B cell (primary cell): ENCODE measurements around the gene SPEF1. TPM values are rescaled to one million over a fixed set of nuclear protein-coding genes. Genes with fewer than 3 reads are reported as not detected.
A peak's percentile ranks its signal among the peaks of the same experiment; 100 is the strongest.

Experiments
- ATAC-seq: fragments of 200-7000 bp; cut with Tn5 transposase; one replicate; pipeline ENCODE4 v1.10.0; 2021; ENCODE audit warnings: low read depth, mild to moderate bottlenecking, moderate number of reproducible peaks, moderate library complexity
- CTCF ChIA-PET: fragments of 350-600 bp; sonication (Branson Sonifier 250); formaldehyde crosslinking; loops from one replicate; lab custom pipeline; 2021; ENCODE audit warnings: antibody characterized with exemption, inconsistent platforms; lab: Charles Lee
- POLR2A ChIA-PET: fragments of 350-600 bp; sonication (Branson Sonifier 250); formaldehyde crosslinking; loops from one replicate; lab custom pipeline; 2021; ENCODE audit warnings: antibody characterized with exemption; lab: Charles Lee
- DNase-seq: peaks from one replicate; pipeline ENCODE4 v3.0.0; 2013
- H2AFZ ChIP-seq: 2 replicates; pipeline ENCODE4 v1.6.1; 2012; ENCODE audit warnings: mild to moderate bottlenecking, low read depth, low read length; ENCODE audit not compliant: insufficient read depth, poor library complexity, severe bottlenecking
- H3K27ac ChIP-seq, 2 donors: 1 replicate in 1 of 2; 2 replicates in 1 of 2; pipeline ENCODE4 v1.5.1; 2012 to 2013; ENCODE audit warnings: low read length in 2 of 2, mild to moderate bottlenecking in 2 of 2, moderate library complexity in 1 of 2
- H3K27me3 ChIP-seq, 4 experiments: fragments of 200-600 bp in 1 of 4; sonication (generic) in 1 of 4; replicated peaks in 1 of 4; 1 replicate in 2 of 4; 2 replicates in 2 of 4; pipeline versions ENCODE4 v1.6.1 to v1.7.0; 2013 to 2016; ENCODE audit warnings: low read length in 3 of 4, mild to moderate bottlenecking in 2 of 4, mixed read lengths in 1 of 4, moderate library complexity in 1 of 4; ENCODE audit not compliant: insufficient read depth in 4 of 4, control insufficient read depth in 3 of 4; ENCODE audit errors: control extremely low read depth in 1 of 4
- H3K36me3 ChIP-seq, 2 experiments: replicated peaks in 1 of 2; 1 replicate in 1 of 2; 2 replicates in 1 of 2; pipeline versions ENCODE4 v1.6.1 to v1.7.1; 2013; ENCODE audit warnings: low read length in 1 of 2; ENCODE audit not compliant: insufficient read depth in 2 of 2, control insufficient read depth in 1 of 2; ENCODE audit errors: control extremely low read depth in 1 of 2, extremely low read depth in 1 of 2
- H3K4me1 ChIP-seq, 2 donors: fragments of 200-600 bp in 1 of 2; sonication (generic) in 1 of 2; 1 replicate in 1 of 2; 2 replicates in 1 of 2; pipeline versions ENCODE4 v1.5.1 to v1.6.1; 2013 to 2017; ENCODE audit warnings: low read length in 2 of 2; ENCODE audit not compliant: control insufficient read depth in 2 of 2, insufficient read depth in 2 of 2
- H3K4me2 ChIP-seq: replicated peaks from 2 replicates; pipeline ENCODE3; 2012; ENCODE audit warnings: mild to moderate bottlenecking, low read depth, low read length; ENCODE audit not compliant: poor library complexity, severe bottlenecking
- H3K4me3 ChIP-seq, 5 experiments: fragments of 200-600 bp in 1 of 5; sonication (generic) in 1 of 5; 1 replicate in 3 of 5; 2 replicates in 2 of 5; pipeline versions ENCODE4 v1.5.1 to v1.7.0; 2011 to 2016; ENCODE audit warnings: low read length in 4 of 5, mild to moderate bottlenecking in 4 of 5, low read depth in 2 of 5, control low read depth in 1 of 5, moderate library complexity in 1 of 5; ENCODE audit not compliant: insufficient read depth in 1 of 5; ENCODE audit errors: control extremely low read depth in 1 of 5, extremely low read depth in 1 of 5
- H3K79me2 ChIP-seq: fragments of 200-600 bp; sonication (generic); one replicate; pipeline ENCODE4 v1.6.0; 2016; ENCODE audit warnings: low read length; ENCODE audit not compliant: control insufficient read depth, insufficient read depth
- H3K9ac ChIP-seq: fragments of 200-600 bp; sonication (generic); 2 replicates; pipeline ENCODE4 v1.6.1; 2017; ENCODE audit warnings: mild to moderate bottlenecking, low read length, moderate library complexity
- H3K9me3 ChIP-seq, 3 donors: one replicate each; pipeline versions ENCODE4 v1.6.1 to v1.7.1; 2013; ENCODE audit warnings: low read length in 2 of 3; ENCODE audit not compliant: control insufficient read depth in 2 of 3, insufficient read depth in 1 of 3; ENCODE audit errors: control extremely low read depth in 1 of 3
- H4K20me1 ChIP-seq: 2 replicates; pipeline ENCODE4 v1.6.0; 2012; ENCODE audit warnings: mild to moderate bottlenecking, low read length; ENCODE audit not compliant: insufficient read depth, control insufficient read depth, poor library complexity, severe bottlenecking
- H3K27ac Mint-ChIP-seq: one replicate; pipeline ENCODE4 v1.8.0; 2021; ENCODE audit warnings: mixed read lengths
- H3K27me3 Mint-ChIP-seq: one replicate; pipeline ENCODE4 v1.8.0; 2021; ENCODE audit warnings: mixed read lengths
- H3K4me1 Mint-ChIP-seq: one replicate; pipeline ENCODE4 v1.8.0; 2021; ENCODE audit warnings: mixed read lengths
- H3K4me3 Mint-ChIP-seq: one replicate; pipeline ENCODE4 v1.8.0; 2021; ENCODE audit warnings: mixed read lengths
- H3K9me3 Mint-ChIP-seq: one replicate; pipeline ENCODE4 v1.8.0; 2022; ENCODE audit warnings: mixed read lengths; ENCODE audit not compliant: insufficient read depth
- CTCF ChIP-seq: fragments of 200-600 bp; IDR thresholded peaks from one replicate; pipeline ENCODE4 v1.8.0; 2022; ENCODE audit warnings: antibody characterized with exemption, mild to moderate bottlenecking
- EZH2 ChIP-seq: IDR thresholded peaks from 2 replicates; pipeline ENCODE4 v1.6.1; 2012; ENCODE audit warnings: borderline replicate concordance, low read depth, mild to moderate bottlenecking, moderate library complexity, low read length; ENCODE audit not compliant: insufficient read depth, poor library complexity, severe bottlenecking
- WGBS: methylation state at CpG from one replicate; pipeline ENCODE4 v1.1.5; 2013; ENCODE audit warnings: missing lambda C conversion rate; ENCODE audit not compliant: insufficient coverage; 5-methylcytosine and 5-hydroxymethylcytosine counted together
- intact Hi-C: fragments of 100-400 bp; cut with micrococcal nuclease; formaldehyde crosslinking; loops from one replicate; pipeline ENCODE4 v1.10.0; 2022
- polyA plus RNA-seq: library from polyadenylated mRNA; depleted of rRNA; stranded (reverse); fragments of >200 nt; gene quantifications from 2 replicates; pipeline ENCODE4 v1.2.3, GENCODE V29; 2012
- total RNA-seq, 2 donors: library from RNA; stranded (reverse); fragments of 120-200 nt in 1 of 2; gene quantifications; 1 replicate in 1 of 2; 2 replicates in 1 of 2; pipeline versions ENCODE4 v1.2.3 to v1.2.4, GENCODE V29; 2013 to 2022

Gene SPEF1
- total and polyA plus RNA-seq, 2 donors (not counting 1 experiment from before 2014, with no cell fraction given), result not detected

- Histone ChIP-seq H3K9me3 (no peaks in the 10 kb centered on the region), H3K9ac (peak overlapping the region; percentile 63), H3K27me3 (no peaks in the 10 kb centered on the region), H3K4me3 (peak overlapping the region; percentile 21 to 91 (median 81)), H3K36me3 (peaks cover 0 to 16% of the 10 kb centered on the region in 2 experiments), H3K4me2 (peak overlapping the region; percentile 99), H3K79me2 (peaks cover 19% of the 10 kb centered on the region), H4K20me1 (peaks cover 4% of the 10 kb centered on the region), H3K4me1 (peaks cover 51 to 61% of the 10 kb centered on the region in 2 donors), H3K27ac (peak overlapping the region in 1 of 2 donors; percentile 79), H2AFZ (no peak overlapping the region)
- Mint-ChIP-seq H3K9me3 (no peaks in the 10 kb centered on the region), H3K4me3 (peak overlapping the region; percentile 84), H3K4me1 (peaks cover 56% of the 10 kb centered on the region), H3K27me3 (no peaks in the 10 kb centered on the region), H3K27ac (peak overlapping the region; percentile 94)
- TF ChIP-seq EZH2, result no peak
- no peak for TF ChIP-seq CTCF
- POLR2A ChIA-PET, result interaction anchor here (0.6 to 1.9 kb wide), 6 partner anchors 10 to 179 kb away, joined by 4 to 16 read pairs (median 7); partner anchors contain the start of genes ADISSP, AP5S1 and CENPB
- intact Hi-C loops, result loop anchor here (1.0 to 2.0 kb wide), 3 partner anchors 15 to 50 kb away; partner anchors contain the start of genes ADISSP and MAVS
- 22% methylated on average over 27 of the region's 33 CpGs for WGBS
- ATAC-seq (no peak), DNase-seq (peak; percentile 36)
- CTCF ChIA-PET, result interaction anchor here (1.2 to 1.8 kb wide), 2 partner anchors 10 to 24 kb away, joined by 7 to 8 read pairs; partner anchors contain the start of genes AP5S1 and CENPB
These were observed 15.4 kb upstream of the SPEF1 start for GRCh38 chr20:3796477-3797225.
